Ammon's horn (tissue), 1 donor: ENCODE data around the gene DBNL.

Experiments used
- DNase-seq: peaks from one replicate; pipeline ENCODE4 v3.0.0-alpha.2; 2016; ENCODE audit warnings: low spot score

The DBNL gene

GRCh38 chr7:44043902-44044301, 600 bp upstream of the DBNL start:
- no peak for DNase-seq

- DNase-seq = no peak
Observed at GRCh38 chr7:44045226-44046014, 918 bp downstream of the DBNL start.

GRCh38 chr7:44046321-44047061, 2.0 kb downstream of the DBNL start:
- no peak for DNase-seq

GRCh38 chr7:44048031-44048795, 3.7 kb downstream of the DBNL start:
- no peak for DNase-seq

GRCh38 chr7:44050121-44050914, 5.8 kb downstream of the DBNL start:
- DNase-seq = no peak

- no peak for DNase-seq
Observed at GRCh38 chr7:44050915-44051560, 6.5 kb downstream of the DBNL start.

GRCh38 chr7:44051611-44052220, 7.2 kb downstream of the DBNL start:
- no peak for DNase-seq

- DNase-seq = no peak
Observed at GRCh38 chr7:44052771-44053365, 8.4 kb downstream of the DBNL start.

GRCh38 chr7:44056681-44057080, 12.2 kb downstream of the DBNL start:
- no peak for DNase-seq

GRCh38 chr7:44057181-44057848, 12.8 kb downstream of the DBNL start:
- no peak for DNase-seq

- DNase-seq = no peak
Observed at GRCh38 chr7:44057849-44058758, 13.6 kb downstream of the DBNL start.

GRCh38 chr7:44058759-44059218, 14.3 kb downstream of the DBNL start:
- no peak for DNase-seq

GRCh38 chr7:44059219-44060090, 15.0 kb downstream of the DBNL start:
- no peak for DNase-seq

GRCh38 chr7:44060091-44060947, 15.8 kb downstream of the DBNL start:
- no peak for DNase-seq

- no peak for DNase-seq
Observed at GRCh38 chr7:44060948-44061644, 16.6 kb downstream of the DBNL start.

GRCh38 chr7:44061645-44062179, 17.2 kb downstream of the DBNL start:
- no peak for DNase-seq
